HG03558 (cell line): ENCODE results near the gene TMEM170B.
"Not testable (repeated sequence)": the region's sequence is repeated elsewhere in the genome, so short reads cannot be mapped to it uniquely, and the experiment has no call there.

Experiments
- ATAC-seq: cut with Tn5 transposase; IDR thresholded peaks from one replicate; pipeline ENCODE4 v1.9.1; 2021; ENCODE audit warnings: moderate number of reproducible peaks; ENCODE audit not compliant: unreplicated experiment; ENCODE audit errors: extremely low read depth

The TMEM170B gene

GRCh38 chr6:11527274-11527870 lies 10.2 kb upstream of the TMEM170B start:
- ATAC-seq, result no peak

GRCh38 chr6:11528996-11529395 lies 8.6 kb upstream of the TMEM170B start:
- no peak for ATAC-seq

- no peak for ATAC-seq
These were observed 5.5 kb upstream of the TMEM170B start for GRCh38 chr6:11532097-11532496.

GRCh38 chr6:11534561-11534960 lies 3.0 kb upstream of the TMEM170B start:
- no peak for ATAC-seq

- no peak for ATAC-seq
These were observed 1.7 kb upstream of the TMEM170B start for GRCh38 chr6:11535801-11536230.

GRCh38 chr6:11536795-11537194 lies 754 bp upstream of the TMEM170B start:
- no peak for ATAC-seq

- ATAC-seq, result no peak
These were observed 686 bp downstream of the TMEM170B start for GRCh38 chr6:11538052-11538818.

- ATAC-seq, result no peak
These were observed 1.4 kb downstream of the TMEM170B start for GRCh38 chr6:11538819-11539468.

GRCh38 chr6:11542863-11543262 lies 5.3 kb downstream of the TMEM170B start:
- ATAC-seq, result no peak

GRCh38 chr6:11543919-11544518 lies 6.5 kb downstream of the TMEM170B start:
- no peak for ATAC-seq

- not testable (repeated sequence) for ATAC-seq
These were observed 10.3 kb downstream of the TMEM170B start for GRCh38 chr6:11547846-11548245.

- ATAC-seq, result not testable (repeated sequence)
These were observed 11.0 kb downstream of the TMEM170B start for GRCh38 chr6:11548578-11548977.

- no peak for ATAC-seq
These were observed 13.5 kb downstream of the TMEM170B start for GRCh38 chr6:11551053-11551452.

- ATAC-seq, result no peak
These were observed 14.9 kb downstream of the TMEM170B start for GRCh38 chr6:11552442-11552841.

- ATAC-seq, result no peak
These were observed 16.3 kb downstream of the TMEM170B start for GRCh38 chr6:11553824-11554223.

GRCh38 chr6:11556309-11556708 lies 18.8 kb downstream of the TMEM170B start:
- ATAC-seq, result no peak

- no peak for ATAC-seq
These were observed 26.2 kb downstream of the TMEM170B start for GRCh38 chr6:11563793-11564192.

GRCh38 chr6:11566609-11567008 lies 29.1 kb downstream of the TMEM170B start:
- ATAC-seq, result no peak

GRCh38 chr6:11571073-11571472 lies 33.5 kb downstream of the TMEM170B start:
- ATAC-seq, result no peak

GRCh38 chr6:11575408-11576033 lies 38.0 kb downstream of the TMEM170B start:
- ATAC-seq, result no peak
